H9 (cell line): ENCODE results near the gene C2orf92. TPM values are rescaled to one million over a fixed set of nuclear protein-coding genes. Genes with fewer than 3 reads are reported as not detected.

ENCODE experiments used
- DNase-seq: peaks from one replicate; pipeline ENCODE4 v3.0.0-alpha.2; 2017
- H2AFZ ChIP-seq: one replicate; pipeline ENCODE4 v1.6.1; 2013; ENCODE audit warnings: mild to moderate bottlenecking, low read length, control low read depth, moderate library complexity
- H2AK5ac ChIP-seq: 2 replicates; pipeline ENCODE4 v1.6.1; 2013; ENCODE audit warnings: low read length, control low read depth, mixed read lengths; ENCODE audit not compliant: insufficient read length
- H2BK120ac ChIP-seq: one replicate; pipeline ENCODE4 v1.6.1; 2013; ENCODE audit warnings: low read depth, mild to moderate bottlenecking, low read length, control low read depth, inconsistent platforms; ENCODE audit not compliant: poor library complexity, severe bottlenecking
- H2BK12ac ChIP-seq: 2 replicates; pipeline ENCODE4 v1.6.1; 2013; ENCODE audit warnings: low read length, control low read depth, mixed read lengths, low read depth; ENCODE audit not compliant: insufficient read length
- H2BK15ac ChIP-seq: 2 replicates; pipeline ENCODE4 v1.6.1; 2013; ENCODE audit warnings: low read depth, low read length, control low read depth
- H2BK20ac ChIP-seq: one replicate; pipeline ENCODE4 v1.6.1; 2013; ENCODE audit warnings: low read depth, mild to moderate bottlenecking, low read length, control low read depth, inconsistent platforms; ENCODE audit not compliant: poor library complexity, severe bottlenecking
- H2BK5ac ChIP-seq: 2 replicates; pipeline ENCODE4 v1.6.1; 2013; ENCODE audit warnings: low read length, control low read depth, mixed read lengths; ENCODE audit not compliant: insufficient read length
- H3K14ac ChIP-seq: 2 replicates; pipeline ENCODE4 v1.6.1; 2013; ENCODE audit warnings: low read length, control low read depth; ENCODE audit not compliant: insufficient read depth
- H3K18ac ChIP-seq: 2 replicates; pipeline ENCODE4 v1.6.1; 2013; ENCODE audit warnings: low read depth, mild to moderate bottlenecking, mixed read lengths, low read length, control low read depth; ENCODE audit not compliant: insufficient read length
- H3K23ac ChIP-seq: 2 replicates; pipeline ENCODE4 v1.6.1; 2013; ENCODE audit warnings: low read length, control low read depth, mixed read lengths, low read depth; ENCODE audit not compliant: insufficient read length
- H3K23me2 ChIP-seq: 2 replicates; pipeline ENCODE4 v1.6.1; 2013; ENCODE audit warnings: low read depth, mild to moderate bottlenecking, mixed read lengths, low read length, control low read depth; ENCODE audit not compliant: insufficient read length, poor library complexity, severe bottlenecking
- H3K27ac ChIP-seq: 2 replicates; pipeline ENCODE4 v1.5.1; 2013; ENCODE audit warnings: low read length, control low read depth, mixed read lengths, low read depth; ENCODE audit not compliant: insufficient read length
- H3K27me3 ChIP-seq: 2 replicates; pipeline ENCODE4 v1.6.1; 2013; ENCODE audit warnings: low read length, control low read depth, inconsistent platforms; ENCODE audit not compliant: insufficient read depth
- H3K4ac ChIP-seq: 2 replicates; pipeline ENCODE4 v1.6.1; 2013; ENCODE audit warnings: low read depth, mild to moderate bottlenecking, control low read depth, inconsistent platforms, low read length, moderate library complexity
- H3K4me1 ChIP-seq: 2 replicates; pipeline ENCODE4 v1.6.1; 2013; ENCODE audit warnings: low read length, control low read depth, inconsistent platforms; ENCODE audit not compliant: insufficient read depth
- H3K4me2 ChIP-seq: 2 replicates; pipeline ENCODE4 v1.6.1; 2013; ENCODE audit warnings: low read length, control low read depth, mixed read lengths; ENCODE audit not compliant: insufficient read length, insufficient read depth
- H3K56ac ChIP-seq: 2 replicates; pipeline ENCODE4 v1.6.1; 2013; ENCODE audit warnings: low read depth, mild to moderate bottlenecking, mixed read lengths, low read length, control low read depth; ENCODE audit not compliant: insufficient read length
- H3K79me1 ChIP-seq: 2 replicates; pipeline ENCODE4 v1.6.1; 2013; ENCODE audit warnings: low read depth, mild to moderate bottlenecking, moderate library complexity, low read length, control low read depth, inconsistent platforms; ENCODE audit not compliant: insufficient read depth, poor library complexity, severe bottlenecking
- H3K79me2 ChIP-seq: 2 replicates; pipeline ENCODE4 v1.6.1; 2013; ENCODE audit warnings: low read length, control low read depth, inconsistent platforms; ENCODE audit not compliant: insufficient read depth
- H3K9ac ChIP-seq: 2 replicates; pipeline ENCODE4 v1.6.1; 2013; ENCODE audit warnings: low read length, control low read depth, mixed read lengths; ENCODE audit not compliant: insufficient read length; ENCODE audit errors: extremely low read depth
- H3K9me3 ChIP-seq: one replicate; pipeline ENCODE4 v1.6.1; 2013; ENCODE audit warnings: low read depth, low read length, inconsistent platforms; ENCODE audit not compliant: control insufficient read depth
- H3T11ph ChIP-seq: one replicate; pipeline ENCODE4 v1.6.1; 2013; ENCODE audit warnings: mild to moderate bottlenecking, low read length, control low read depth, inconsistent platforms
- H4K20me1 ChIP-seq: one replicate; pipeline ENCODE4 v1.6.1; 2013; ENCODE audit not compliant: control insufficient read depth, insufficient read length, insufficient read depth
- H4K5ac ChIP-seq: 2 replicates; pipeline ENCODE4 v1.6.1; 2013; ENCODE audit warnings: low read depth, mild to moderate bottlenecking, mixed read lengths, low read length, control low read depth; ENCODE audit not compliant: insufficient read length
- H4K8ac ChIP-seq: replicated peaks from 2 replicates; pipeline ENCODE4 v1.6.1; 2013; ENCODE audit warnings: low read length, control low read depth, mixed read lengths, low read depth; ENCODE audit not compliant: insufficient read length
- H4K91ac ChIP-seq: 2 replicates; pipeline ENCODE4 v1.6.1; 2013; ENCODE audit warnings: low read depth, mild to moderate bottlenecking, moderate library complexity, mixed read lengths, low read length, control low read depth; ENCODE audit not compliant: insufficient read length
- H3K27ac Mint-ChIP-seq, 3 experiments: 2 replicates in 2 of 3; 3 replicates in 1 of 3; pipeline ENCODE4 v1.8.0; 2020 to 2021; ENCODE audit warnings: mixed read lengths in 3 of 3, mild to moderate bottlenecking in 1 of 3, moderate library complexity in 1 of 3
- H3K27me3 Mint-ChIP-seq: 2 replicates; pipeline ENCODE4 v1.8.0; 2021; ENCODE audit warnings: low read depth, mild to moderate bottlenecking, moderate library complexity, mixed read lengths
- H3K36me3 Mint-ChIP-seq, 3 experiments: 2 replicates in 2 of 3; 3 replicates in 1 of 3; pipeline ENCODE4 v1.8.0; 2020 to 2021; ENCODE audit warnings: low read depth in 3 of 3, mixed read lengths in 3 of 3; ENCODE audit not compliant: insufficient read depth in 1 of 3
- H3K4me1 Mint-ChIP-seq, 2 experiments: 2 replicates each; pipeline ENCODE4 v1.8.0; 2020; ENCODE audit warnings: mixed read lengths in 2 of 2
- H3K4me3 Mint-ChIP-seq, 2 experiments: 2 replicates in 1 of 2; 3 replicates in 1 of 2; pipeline ENCODE4 v1.8.0; 2020 to 2021; ENCODE audit warnings: mild to moderate bottlenecking in 2 of 2, mixed read lengths in 2 of 2, moderate library complexity in 1 of 2
- H3K9me3 Mint-ChIP-seq, 2 experiments: 2 replicates in 1 of 2; 3 replicates in 1 of 2; pipeline ENCODE4 v1.8.0; 2020; ENCODE audit warnings: mild to moderate bottlenecking in 2 of 2, mixed read lengths in 2 of 2, moderate library complexity in 1 of 2
- WGBS: extraction: QIAGEN DNeasy Blood & Tissue Kit; methylation state at CpG from one replicate; pipeline ENCODE4 v1.1.7; 2013; ENCODE audit warnings: missing lambda C conversion rate, low lambda C conversion rate, mixed read lengths; ENCODE audit not compliant: insufficient read length; ENCODE audit errors: extremely low coverage; 5-methylcytosine and 5-hydroxymethylcytosine counted together
- total RNA-seq: library from RNA; stranded (reverse); gene quantifications from 2 replicates; pipeline ENCODE4 v1.2.1, GENCODE V29; 2021
- TF ChIP-seq, protein P1 (sequence below): fragments of 200-600 bp; sonication (generic); conservative IDR thresholded peaks from 3 replicates; pipeline ENCODE4 v1.8.0; 2021; ENCODE audit warnings: antibody characterized with exemption, mild to moderate bottlenecking

The C2orf92 gene
- total RNA-seq, 1 experiment from 2014 or later = 7.3 TPM

DNA sequence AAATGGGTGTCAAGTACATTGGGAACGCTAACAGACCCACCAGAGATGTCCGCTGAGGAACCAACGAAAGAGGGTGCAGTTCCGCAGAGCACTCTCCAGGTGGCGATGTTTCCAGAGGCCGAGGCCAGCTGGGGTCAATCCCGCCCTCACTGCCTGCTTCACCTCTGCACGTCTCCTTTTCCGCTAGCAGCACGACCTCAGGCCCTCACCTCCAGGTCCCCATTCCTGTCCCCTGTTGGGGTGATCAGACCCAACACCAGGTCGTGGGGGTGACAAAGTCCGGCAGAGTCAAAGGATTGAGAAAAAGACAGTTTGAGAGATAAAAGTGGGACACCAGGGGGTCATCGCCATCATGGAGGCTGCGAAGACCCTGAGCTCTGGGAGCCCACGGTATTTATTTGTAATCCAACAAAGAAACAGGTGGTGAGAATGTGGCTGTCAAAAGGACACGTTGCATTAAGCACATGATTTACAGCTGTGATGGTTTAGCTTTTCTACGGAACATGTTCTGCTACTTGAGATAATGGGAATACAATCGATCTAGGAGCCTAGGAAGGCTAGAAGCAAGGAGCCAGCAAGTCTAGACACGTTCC lies 71.2 kb downstream of the C2orf92 start:
- no peaks in the 10 kb centered on the region; a peak in 2 of 5 replicates for H3K9me3 Mint-ChIP-seq
- WGBS = no CpG with 5 or more reads among the region's 19 CpGs
- Histone ChIP-seq H3K23me2 (no peaks in the 10 kb centered on the region), H3K9me3 (no peaks in the 10 kb centered on the region), H2BK120ac (no peak overlapping the region), H2AK5ac (no peak overlapping the region), H3K27me3 (no peaks in the 10 kb centered on the region), H2BK12ac (no peak overlapping the region), H3K4ac (no peak overlapping the region), H3K79me2 (no peaks in the 10 kb centered on the region), H3T11ph (no peak overlapping the region), H2BK5ac (no peak overlapping the region), H3K56ac (no peak overlapping the region), H2BK15ac (no peak overlapping the region), H4K5ac (no peak overlapping the region), H3K14ac (no peak overlapping the region), H4K8ac (no peak overlapping the region), H3K27ac (no peak overlapping the region), H4K91ac (no peak overlapping the region), H3K9ac (no peak overlapping the region), H2AFZ (no peak overlapping the region), H2BK20ac (no peak overlapping the region), H3K4me1 (no peaks in the 10 kb centered on the region), H3K79me1 (no peaks in the 10 kb centered on the region), H3K23ac (no peak overlapping the region), H3K18ac (no peak overlapping the region), H3K4me2 (no peak overlapping the region), H4K20me1 (no peaks in the 10 kb centered on the region)
- H3K4me1 Mint-ChIP-seq = peaks cover 16 to 17% of the 10 kb centered on the region in 2 experiments
- H3K4me3 Mint-ChIP-seq = 0 out of 5 replicates have a peak overlapping the region, but pooled peaks of 1 of the 2 experiments have one; percentile 38
- no peak overlapping the region; a peak in 1 of 7 replicates for H3K27ac Mint-ChIP-seq
- H3K27me3 Mint-ChIP-seq = peaks cover 16% of the 10 kb centered on the region
- peak; percentile 80 for DNase-seq
- H3K36me3 Mint-ChIP-seq = peaks cover 0 to 2% (median 2%) of the 10 kb centered on the region in 3 experiments; a peak in 4 of 7 replicates
- TF ChIP-seq, protein P1, sequence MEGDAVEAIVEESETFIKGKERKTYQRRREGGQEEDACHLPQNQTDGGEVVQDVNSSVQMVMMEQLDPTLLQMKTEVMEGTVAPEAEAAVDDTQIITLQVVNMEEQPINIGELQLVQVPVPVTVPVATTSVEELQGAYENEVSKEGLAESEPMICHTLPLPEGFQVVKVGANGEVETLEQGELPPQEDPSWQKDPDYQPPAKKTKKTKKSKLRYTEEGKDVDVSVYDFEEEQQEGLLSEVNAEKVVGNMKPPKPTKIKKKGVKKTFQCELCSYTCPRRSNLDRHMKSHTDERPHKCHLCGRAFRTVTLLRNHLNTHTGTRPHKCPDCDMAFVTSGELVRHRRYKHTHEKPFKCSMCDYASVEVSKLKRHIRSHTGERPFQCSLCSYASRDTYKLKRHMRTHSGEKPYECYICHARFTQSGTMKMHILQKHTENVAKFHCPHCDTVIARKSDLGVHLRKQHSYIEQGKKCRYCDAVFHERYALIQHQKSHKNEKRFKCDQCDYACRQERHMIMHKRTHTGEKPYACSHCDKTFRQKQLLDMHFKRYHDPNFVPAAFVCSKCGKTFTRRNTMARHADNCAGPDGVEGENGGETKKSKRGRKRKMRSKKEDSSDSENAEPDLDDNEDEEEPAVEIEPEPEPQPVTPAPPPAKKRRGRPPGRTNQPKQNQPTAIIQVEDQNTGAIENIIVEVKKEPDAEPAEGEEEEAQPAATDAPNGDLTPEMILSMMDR = peak; percentile 85
